ENCODE results near the gene ASCC1. TPM values are rescaled to one million over a fixed set of nuclear protein-coding genes. Genes with fewer than 3 reads are reported as not detected.

Gene ASCC1, protein sequence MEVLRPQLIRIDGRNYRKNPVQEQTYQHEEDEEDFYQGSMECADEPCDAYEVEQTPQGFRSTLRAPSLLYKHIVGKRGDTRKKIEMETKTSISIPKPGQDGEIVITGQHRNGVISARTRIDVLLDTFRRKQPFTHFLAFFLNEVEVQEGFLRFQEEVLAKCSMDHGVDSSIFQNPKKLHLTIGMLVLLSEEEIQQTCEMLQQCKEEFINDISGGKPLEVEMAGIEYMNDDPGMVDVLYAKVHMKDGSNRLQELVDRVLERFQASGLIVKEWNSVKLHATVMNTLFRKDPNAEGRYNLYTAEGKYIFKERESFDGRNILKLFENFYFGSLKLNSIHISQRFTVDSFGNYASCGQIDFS
- 24.8 TPM for polyA plus RNA-seq

DNA sequence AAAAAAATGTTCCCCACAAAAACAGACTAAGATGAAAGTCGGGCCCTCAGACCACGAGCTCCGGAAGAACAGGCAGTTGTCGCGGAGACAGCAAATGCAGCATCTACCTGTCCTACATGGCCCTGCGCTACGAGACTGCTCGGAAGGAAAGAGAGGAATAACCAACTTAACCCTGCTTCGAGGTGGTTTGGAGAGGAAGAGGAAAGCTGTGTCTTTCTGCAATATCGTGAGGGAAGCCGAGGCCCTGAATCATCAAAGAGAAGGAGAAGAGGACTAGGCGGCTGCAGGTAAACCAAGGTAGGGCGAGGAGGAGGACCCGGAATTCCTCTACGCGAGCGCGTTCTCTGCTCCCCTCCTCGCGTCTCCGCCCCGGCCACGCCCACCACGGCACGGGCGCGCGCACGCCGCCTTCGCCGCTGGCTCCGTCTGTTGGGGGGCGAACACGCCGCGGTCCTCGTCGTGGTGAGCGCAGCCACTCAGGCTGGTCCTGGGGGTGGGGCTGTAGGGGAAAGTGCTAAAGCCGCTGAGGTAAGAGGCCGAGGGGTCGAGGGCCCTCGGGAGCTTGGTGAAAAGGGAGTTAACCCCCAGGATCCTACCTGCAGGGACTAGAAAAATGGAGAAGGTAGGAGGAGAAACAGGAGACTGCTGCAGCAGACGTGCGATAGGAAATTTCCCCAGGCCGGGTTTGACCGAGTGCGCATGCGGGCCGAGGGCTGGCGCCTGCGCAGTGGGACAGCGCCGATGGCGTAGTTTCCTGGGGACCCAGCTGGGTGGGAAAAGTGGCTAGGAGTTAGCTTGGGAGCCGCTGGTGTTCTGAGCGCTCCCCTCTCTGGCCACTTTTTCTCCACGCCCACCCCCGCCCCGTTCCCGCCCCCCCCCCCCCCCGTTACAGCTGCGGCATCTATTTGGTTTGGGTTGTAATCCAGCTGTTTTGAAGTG is at the start of gene ASCC1, which contains the start of gene ANAPC16:
Gene ASCC1 (minus strand): TSS at position 666 of the 939 bp plus-strand sequence. CDS start 2,978 bp downstream, outside the sequence.
Gene ANAPC16 (plus strand): TSS at position 402 of the 939 bp plus-strand sequence. CDS start 7,903 bp downstream, outside the sequence.
- Mint-ChIP-seq H3K27ac (peak within 1 kb of the TSS; percentile 96 to 99 (median 96)), H3K36me3 (peaks cover 4% of the 10 kb centered on the region), H3K4me3 (peak within 1 kb of the TSS; percentile 90 to 99 (median 96)), H3K4me1 (peaks cover 25 to 33% (median 33%) of the 10 kb centered on the region in 3 donors), H3K9me3 (no peaks in the 10 kb centered on the region), H3K27me3 (peaks cover 2% of the 10 kb centered on the region)

DNA sequence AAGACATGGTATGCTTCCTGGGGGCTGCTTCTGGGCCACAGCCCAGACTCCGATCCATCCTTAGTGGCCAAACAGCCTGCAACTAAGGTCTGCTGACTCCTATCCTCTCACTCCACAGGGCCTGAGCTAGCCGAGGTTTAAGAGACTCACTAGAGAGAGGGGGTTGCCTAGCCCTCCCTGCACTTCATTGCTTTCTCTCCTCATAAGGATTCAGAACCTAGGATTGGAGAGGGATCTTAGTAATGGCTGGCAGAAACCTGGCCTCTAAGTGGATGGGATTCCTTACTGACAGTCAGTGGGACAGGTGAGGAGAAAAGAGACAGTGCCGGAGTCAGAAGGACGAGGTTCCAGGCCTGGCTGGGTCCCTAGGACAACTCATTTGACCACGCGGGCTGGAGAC is 49.4 kb upstream of the ASCC1 start:
- Mint-ChIP-seq H3K27me3 (no peaks in the 10 kb centered on the region), H3K27ac (peak overlapping the region in 1 of 3 donors; percentile 64), H3K4me3 (no peak overlapping the region), H3K36me3 (no peaks in the 10 kb centered on the region), H3K4me1 (peaks cover 22 to 24% (median 23%) of the 10 kb centered on the region in 3 donors), H3K9me3 (no peaks in the 10 kb centered on the region)

DNA sequence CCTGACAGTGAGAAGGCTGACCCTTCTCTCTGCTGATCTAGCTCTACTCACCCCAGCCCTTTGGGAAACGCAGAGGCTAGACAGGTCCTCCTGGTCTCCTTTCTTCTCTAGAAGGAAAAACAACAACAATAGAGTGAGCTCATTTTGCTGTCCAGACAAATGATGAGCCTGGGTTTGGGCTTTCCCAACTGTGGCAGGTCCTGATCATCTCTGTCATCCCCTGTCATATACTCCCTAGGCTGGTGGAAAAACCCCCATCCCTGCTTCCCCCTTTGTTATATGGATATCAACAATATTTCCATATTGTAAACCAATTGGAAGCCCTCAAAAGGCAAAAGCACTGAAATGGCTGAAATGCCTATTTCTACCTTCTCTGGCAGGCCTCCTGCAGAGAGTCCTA is 48.5 kb upstream of the ASCC1 start:
- Mint-ChIP-seq H3K4me3 (peak overlapping the region in 1 of 4 donors; percentile 66), H3K27me3 (no peaks in the 10 kb centered on the region), H3K4me1 (peaks cover 30 to 32% (median 32%) of the 10 kb centered on the region in 3 donors), H3K36me3 (no peaks in the 10 kb centered on the region), H3K9me3 (no peaks in the 10 kb centered on the region), H3K27ac (peak overlapping the region in 2 of 3 donors; percentile 58 to 85)

DNA sequence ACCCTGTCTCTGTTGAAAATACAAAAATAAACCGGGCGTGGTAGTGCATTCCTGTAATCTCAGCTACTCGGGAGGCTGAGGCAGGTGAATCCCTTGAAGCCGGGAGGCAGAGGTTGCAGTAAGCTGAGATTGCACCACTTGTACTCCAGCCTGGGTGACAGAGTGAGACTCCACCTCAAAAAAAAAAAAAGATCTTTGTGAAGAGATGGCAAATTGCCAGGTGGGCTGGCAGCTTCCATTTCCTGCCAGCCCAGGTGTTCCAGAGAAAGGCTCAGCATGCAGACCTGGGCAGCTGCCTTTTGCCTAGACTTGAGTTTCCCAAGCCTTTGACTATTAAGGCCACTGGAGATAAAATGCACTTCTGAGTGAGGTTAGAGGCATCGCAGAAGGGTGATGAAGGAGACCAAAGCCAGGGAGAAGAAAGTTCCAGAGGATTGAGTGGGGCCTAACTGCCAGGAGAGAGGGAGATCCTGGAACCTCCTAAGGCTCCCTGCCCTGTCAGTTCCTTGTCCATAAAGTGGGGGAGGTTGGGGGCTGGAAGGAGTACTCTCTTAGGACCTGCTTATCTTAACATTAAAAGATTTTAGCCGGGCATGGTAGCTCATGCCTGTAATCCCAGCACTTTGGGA is 47.7 kb upstream of the ASCC1 start:
- Mint-ChIP-seq H3K36me3 (no peaks in the 10 kb centered on the region), H3K4me1 (peaks cover 35 to 38% (median 36%) of the 10 kb centered on the region in 3 donors), H3K27me3 (no peaks in the 10 kb centered on the region), H3K9me3 (no peaks in the 10 kb centered on the region), H3K27ac (peak overlapping the region in 2 of 3 donors; percentile 59 to 77), H3K4me3 (peak overlapping the region in 2 of 4 donors; percentile 73 to 80)

DNA sequence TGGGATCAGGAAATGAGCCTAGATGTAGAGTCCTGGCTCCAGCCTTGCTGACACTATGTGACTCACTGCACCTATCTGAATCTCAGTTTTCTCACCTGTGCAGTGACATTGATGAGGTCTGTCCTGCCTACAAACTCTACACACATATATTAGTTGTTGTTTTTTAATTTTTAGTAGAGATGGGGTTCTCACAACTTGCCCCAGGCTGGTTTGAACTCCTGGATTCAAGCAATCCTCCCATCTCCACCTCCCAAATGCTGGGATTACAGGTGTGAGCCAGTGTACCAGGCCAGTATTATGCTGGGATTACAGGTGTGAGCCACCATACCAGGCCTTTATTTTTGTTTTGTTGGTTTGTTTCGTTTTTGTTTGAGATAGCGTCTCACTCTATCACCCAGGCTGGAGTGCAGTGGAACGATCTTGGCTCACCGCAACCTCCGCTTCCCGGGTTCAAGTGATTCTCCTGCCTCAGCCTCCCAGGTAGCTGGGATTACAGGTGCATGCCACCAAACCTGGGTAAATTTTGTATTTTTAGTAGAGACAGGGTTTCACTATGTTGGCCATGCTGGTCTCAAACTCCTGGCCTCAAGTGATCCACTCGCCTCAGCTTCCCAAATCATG is 45.8 kb upstream of the ASCC1 start:
- no peaks in the 10 kb centered on the region for H3K27me3 Mint-ChIP-seq
- no peaks in the 10 kb centered on the region for H3K9me3 Mint-ChIP-seq
- peaks cover 42 to 45% (median 43%) of the 10 kb centered on the region in 3 donors for H3K4me1 Mint-ChIP-seq
- peak overlapping the region; percentile 89 to 97 (median 93) for H3K4me3 Mint-ChIP-seq
- peaks cover 3% of the 10 kb centered on the region for H3K36me3 Mint-ChIP-seq
- H3K27ac Mint-ChIP-seq, result peak overlapping the region; percentile 82 to 95 (median 94)

DNA sequence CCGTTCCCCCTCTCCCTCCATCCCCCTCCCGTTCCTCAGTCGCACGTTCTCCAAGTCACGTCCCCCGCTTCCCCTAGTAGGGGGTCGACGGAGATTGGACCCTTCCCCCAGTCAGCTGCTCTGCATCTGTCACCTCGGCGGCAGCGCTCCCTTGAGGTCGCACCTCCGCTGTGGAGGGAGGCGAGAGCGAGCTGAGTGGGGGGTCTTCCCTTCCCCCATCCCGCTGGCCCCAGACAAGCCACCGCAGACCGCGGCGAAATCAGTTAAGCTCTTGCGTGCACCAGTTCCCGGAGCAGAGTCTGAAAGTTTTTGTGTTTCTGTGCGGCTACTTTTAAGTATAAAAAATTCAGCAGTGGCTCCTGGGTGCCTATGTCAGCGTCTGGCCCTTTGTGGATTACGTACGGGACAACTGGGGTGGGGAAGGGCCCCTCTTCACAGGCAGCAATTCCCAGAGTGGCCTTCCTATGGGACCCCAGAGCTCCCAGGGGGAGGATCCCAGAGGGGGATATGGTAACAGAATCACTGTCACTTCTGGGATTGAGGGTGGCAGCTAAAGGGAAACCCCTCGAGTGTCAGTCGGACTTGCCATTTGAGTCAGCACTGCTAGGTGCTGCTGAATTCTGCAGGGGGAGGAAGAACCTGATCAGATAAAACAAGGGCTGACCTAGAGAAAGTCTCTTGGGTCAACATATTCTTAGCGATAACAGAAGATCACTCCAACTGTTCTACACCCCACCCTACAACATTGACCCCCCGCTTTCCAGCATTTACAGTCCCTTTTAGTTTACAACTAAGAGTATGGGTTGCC is 45.1 kb upstream of the ASCC1 start:
- Mint-ChIP-seq H3K27me3 (no peaks in the 10 kb centered on the region), H3K4me3 (peak overlapping the region; percentile 89 to 97 (median 93)), H3K4me1 (peaks cover 46 to 48% (median 47%) of the 10 kb centered on the region in 3 donors), H3K27ac (peak overlapping the region; percentile 82 to 95 (median 94)), H3K36me3 (peaks cover 3% of the 10 kb centered on the region), H3K9me3 (no peaks in the 10 kb centered on the region)

DNA sequence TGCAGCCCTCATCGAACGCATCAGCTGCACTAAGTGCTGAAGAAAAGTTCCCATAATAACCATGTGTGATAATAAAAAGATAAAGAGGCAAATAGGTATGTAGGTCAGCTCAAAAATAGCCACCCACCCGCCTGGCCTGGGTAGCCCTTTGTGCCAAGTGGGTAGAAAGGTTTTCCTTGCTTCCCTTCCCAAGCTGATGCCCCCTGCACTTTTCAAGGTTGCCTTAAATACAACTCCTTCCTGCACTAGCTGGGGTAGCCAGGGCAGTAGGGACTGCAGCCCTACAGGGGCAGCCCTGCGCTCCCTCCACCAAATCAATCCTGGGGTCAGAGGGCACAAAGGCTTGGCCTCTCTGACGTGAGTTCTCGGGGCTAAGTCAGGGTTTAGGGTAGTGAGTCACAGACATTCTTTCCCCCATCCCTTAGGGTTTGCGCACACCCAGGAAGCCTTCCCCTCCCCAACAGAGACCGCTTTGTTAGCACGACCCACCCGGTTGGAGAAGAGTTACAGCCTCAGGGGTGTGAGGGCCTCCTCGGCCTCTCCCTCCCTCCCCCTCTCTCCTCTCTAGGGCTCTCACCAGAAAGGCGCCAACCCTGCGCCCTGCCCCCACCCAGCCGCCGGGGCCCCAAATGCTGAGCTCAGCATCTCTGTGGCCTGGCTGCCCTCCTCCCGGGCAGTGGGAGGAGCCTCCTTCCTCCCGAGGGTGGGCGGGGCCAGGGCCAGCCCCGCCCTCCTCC is 44.3 kb upstream of the ASCC1 start:
- H3K27me3 Mint-ChIP-seq, result no peaks in the 10 kb centered on the region
- peaks cover 3% of the 10 kb centered on the region for H3K36me3 Mint-ChIP-seq
- peak overlapping the region; percentile 82 to 95 (median 94) for H3K27ac Mint-ChIP-seq
- peaks cover 51% of the 10 kb centered on the region in 3 donors for H3K4me1 Mint-ChIP-seq
- H3K4me3 Mint-ChIP-seq, result peak overlapping the region; percentile 89 to 97 (median 93)
- no peaks in the 10 kb centered on the region for H3K9me3 Mint-ChIP-seq

DNA sequence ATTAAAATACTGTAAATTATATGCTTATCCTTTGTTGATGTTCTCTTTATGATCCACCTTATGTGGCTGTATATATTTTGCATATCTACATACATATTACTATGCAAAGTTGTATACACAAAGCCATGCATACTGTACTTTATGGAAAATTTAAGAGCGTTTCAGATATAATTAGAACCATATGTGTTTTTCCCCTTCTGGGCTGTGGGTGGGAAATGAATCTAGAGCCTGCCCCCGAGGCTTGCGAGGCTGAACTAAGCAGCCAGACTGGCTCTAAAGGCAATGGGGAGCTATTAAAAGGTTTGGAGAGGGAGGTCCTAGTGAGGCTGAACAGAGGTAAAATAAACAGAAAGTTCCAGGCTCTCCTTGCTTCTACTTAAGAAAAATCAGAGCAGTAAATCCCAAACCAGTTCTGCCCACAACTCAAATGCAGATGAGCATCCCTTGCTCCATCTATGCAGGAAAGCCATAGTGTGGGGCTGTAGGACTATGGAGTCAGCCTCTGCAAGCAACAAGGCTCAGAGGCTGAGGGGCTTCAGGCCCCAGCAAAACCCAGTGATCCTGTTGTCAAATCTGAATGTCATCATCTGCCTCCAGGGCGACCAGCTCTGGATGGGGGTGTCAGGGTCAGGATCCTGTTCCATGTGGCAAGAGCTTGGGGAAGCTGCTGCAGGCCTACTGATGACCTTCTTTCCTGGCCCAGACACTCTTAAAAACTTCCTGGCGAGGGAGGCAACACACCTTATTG is 43.6 kb upstream of the ASCC1 start:
- no peaks in the 10 kb centered on the region for H3K9me3 Mint-ChIP-seq
- peaks cover 53 to 57% (median 55%) of the 10 kb centered on the region in 3 donors for H3K4me1 Mint-ChIP-seq
- H3K36me3 Mint-ChIP-seq, result peaks cover 4% of the 10 kb centered on the region
- peak overlapping the region; percentile 54 to 97 (median 93) for H3K4me3 Mint-ChIP-seq
- no peaks in the 10 kb centered on the region for H3K27me3 Mint-ChIP-seq
- peak overlapping the region in 2 of 3 donors; percentile 82 to 86 for H3K27ac Mint-ChIP-seq

DNA sequence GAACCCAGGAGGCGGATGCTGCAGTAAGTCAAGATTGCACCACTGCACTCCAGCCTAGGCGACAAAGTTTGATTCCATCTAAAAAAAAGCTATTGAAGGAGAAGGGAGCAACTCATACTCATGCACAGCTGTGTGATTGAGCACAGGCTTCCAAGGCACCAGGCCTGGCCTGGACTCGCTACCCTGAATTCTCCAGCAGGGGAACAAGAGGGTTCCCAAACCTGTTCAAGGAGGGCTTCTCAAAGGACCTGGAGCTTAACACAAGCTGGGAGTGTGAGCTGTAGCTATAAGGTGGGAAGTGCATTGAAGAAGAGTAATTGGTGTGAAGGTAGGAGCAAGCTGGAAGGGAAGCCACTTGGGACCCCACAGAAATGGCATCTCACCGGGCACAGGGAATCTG is 42.5 kb upstream of the ASCC1 start:
- H3K4me1 Mint-ChIP-seq, result peaks cover 49 to 59% (median 49%) of the 10 kb centered on the region in 3 donors
- peaks cover 4% of the 10 kb centered on the region for H3K36me3 Mint-ChIP-seq
- H3K4me3 Mint-ChIP-seq, result peak overlapping the region in 1 of 4 donors; percentile 66
- no peak overlapping the region for H3K27ac Mint-ChIP-seq
- no peaks in the 10 kb centered on the region for H3K27me3 Mint-ChIP-seq
- H3K9me3 Mint-ChIP-seq, result no peaks in the 10 kb centered on the region

DNA sequence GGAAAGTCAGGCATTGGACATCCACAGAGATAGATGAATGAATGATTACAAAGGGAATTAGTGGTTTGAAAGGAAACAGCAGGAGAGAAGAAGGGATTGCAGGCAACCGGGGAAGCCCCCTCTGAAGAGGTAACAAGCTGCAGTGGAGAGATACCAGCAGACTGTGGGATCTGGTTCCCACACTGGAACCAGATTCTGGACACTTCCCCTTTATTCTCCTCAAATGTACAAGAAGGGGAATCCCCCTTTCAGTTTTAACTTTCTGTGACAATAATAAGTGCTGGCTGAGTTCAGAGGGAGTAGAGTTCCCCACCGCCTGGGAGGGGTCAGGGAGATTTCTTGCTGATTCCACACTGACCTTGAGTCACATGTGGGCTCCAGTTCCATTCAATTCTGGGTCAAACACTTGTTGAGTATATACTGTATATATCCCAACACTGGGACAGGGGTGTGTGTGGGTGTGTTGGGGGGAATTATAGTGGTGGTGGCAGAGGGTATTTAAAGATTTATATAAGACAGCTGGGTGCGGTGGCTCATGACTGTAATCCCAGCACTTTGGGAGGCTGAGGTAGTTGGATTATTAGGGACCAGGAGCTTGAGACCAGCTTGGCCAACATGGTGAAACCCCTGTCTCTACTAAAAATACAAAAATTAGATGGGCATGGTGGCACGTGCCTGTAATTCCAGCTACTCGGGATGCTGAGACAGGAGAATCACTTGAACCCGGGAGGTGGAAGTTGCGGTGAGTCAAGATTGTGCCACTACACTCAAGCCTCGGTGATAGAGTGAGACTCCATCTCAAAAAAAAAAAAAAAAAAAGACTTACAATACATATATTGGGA is 41.2 kb upstream of the ASCC1 start:
- no peaks in the 10 kb centered on the region for H3K9me3 Mint-ChIP-seq
- peak overlapping the region; percentile 67 to 95 (median 95) for H3K27ac Mint-ChIP-seq
- H3K4me3 Mint-ChIP-seq, result peak overlapping the region in 3 of 4 donors; percentile 71 to 89 (median 72)
- peaks cover 55 to 57% (median 55%) of the 10 kb centered on the region in 3 donors for H3K4me1 Mint-ChIP-seq
- H3K36me3 Mint-ChIP-seq, result peaks cover 4% of the 10 kb centered on the region
- H3K27me3 Mint-ChIP-seq, result no peaks in the 10 kb centered on the region

DNA sequence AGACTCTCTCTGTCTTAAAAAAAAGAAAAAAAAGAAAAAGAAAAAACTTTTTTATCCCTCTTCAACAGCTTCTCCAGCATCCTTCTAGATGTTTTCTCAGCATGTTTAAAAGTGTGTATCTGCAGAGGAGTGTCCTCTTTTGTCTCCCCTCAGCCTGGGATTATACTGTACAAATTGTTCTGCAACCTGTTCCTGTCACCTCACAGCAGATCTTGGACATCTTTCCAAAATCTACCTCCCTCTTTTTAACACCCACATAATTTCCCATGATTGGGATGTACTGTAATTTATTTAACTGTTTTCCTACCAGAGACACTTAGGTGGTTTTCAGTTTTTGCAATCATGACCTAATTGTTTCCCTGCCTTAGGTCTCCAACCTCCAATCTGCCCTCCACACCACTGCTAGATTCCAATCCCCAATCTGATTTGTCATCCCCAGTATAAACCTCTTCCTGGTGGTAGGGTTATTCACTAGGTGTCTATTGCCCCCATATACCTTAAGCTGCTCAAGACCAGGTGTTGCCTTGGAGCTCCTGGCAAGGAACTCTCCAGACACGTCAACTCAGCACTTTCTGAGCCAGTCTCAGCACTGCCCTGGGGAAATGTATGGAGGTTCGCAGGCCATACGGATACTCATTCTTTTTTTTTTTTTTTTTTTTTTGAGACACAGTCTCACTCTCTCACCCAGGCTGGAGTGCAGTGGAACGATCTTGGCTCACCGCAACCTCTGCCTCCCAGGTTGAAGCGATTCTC is 40.1 kb upstream of the ASCC1 start:
- Mint-ChIP-seq H3K9me3 (no peaks in the 10 kb centered on the region), H3K27me3 (no peaks in the 10 kb centered on the region), H3K4me1 (peaks cover 47 to 56% (median 51%) of the 10 kb centered on the region in 3 donors), H3K4me3 (peak overlapping the region in 2 of 4 donors; percentile 46 to 88), H3K27ac (peak overlapping the region in 1 of 3 donors; percentile 96), H3K36me3 (peaks cover 6% of the 10 kb centered on the region)
